Measurements from ENCODE around the gene BTNL2.
"Not testable (repeated sequence)": the region's sequence is repeated elsewhere in the genome, so short reads cannot be mapped to it uniquely, and the experiment has no call there.

BTNL2 gene

GRCh38 chr6:32379545-32379944 is 27.4 kb downstream of the BTNL2 start:
- no peak overlapping the region for H3K27ac ChIP-seq (ENCODE audit: low read depth, low read length)
- H3K4me1 ChIP-seq (ENCODE audit: control insufficient read depth, insufficient read depth, low read length): no peaks in the 10 kb centered on the region
- no peak overlapping the region for H3K9ac ChIP-seq (ENCODE audit: low read length)

GRCh38 chr6:32375739-32376529 is 31.0 kb downstream of the BTNL2 start:
- Histone ChIP-seq H3K4me1 (ENCODE audit: control insufficient read depth, insufficient read depth, low read length) (no peaks in the 10 kb centered on the region), H3K36me3 (ENCODE audit: control insufficient read depth, insufficient read depth, low read length) (no peaks in the 10 kb centered on the region), H3K9ac (ENCODE audit: low read length) (no peak overlapping the region), H3K27ac (ENCODE audit: low read depth, low read length) (no peak overlapping the region), H3K4me3 (ENCODE audit: low read length) (no peak overlapping the region), H3K27me3 (ENCODE audit: control insufficient read depth, insufficient read depth, low read length) (no peaks in the 10 kb centered on the region)

More at GRCh38 chr6:32379545-32379944, 27.4 kb downstream of the BTNL2 start:
- Histone ChIP-seq H3K4me3 (ENCODE audit: low read length) (no peak overlapping the region), H3K36me3 (ENCODE audit: control insufficient read depth, insufficient read depth, low read length) (no peaks in the 10 kb centered on the region), H3K27me3 (ENCODE audit: control insufficient read depth, insufficient read depth, low read length) (no peaks in the 10 kb centered on the region)

- H3K4me3 ChIP-seq (ENCODE audit: low read length): no peak within 1 kb of the TSS
Observed at GRCh38 chr6:32371803-32372202, 35.2 kb downstream of the BTNL2 start, which contains the start of gene TSBP1. Gene TSBP1 (minus strand): TSS chr6:32371903. CDS start chr6:32371706, 197 bp downstream.

GRCh38 chr6:32371229-32371628 is 35.8 kb downstream of the BTNL2 start:
- Histone ChIP-seq H3K4me1 (ENCODE audit: control insufficient read depth, insufficient read depth, low read length) (no peaks in the 10 kb centered on the region), H3K36me3 (ENCODE audit: control insufficient read depth, insufficient read depth, low read length) (no peaks in the 10 kb centered on the region), H3K9ac (ENCODE audit: low read length) (no peak overlapping the region), H3K27ac (ENCODE audit: low read depth, low read length) (no peak overlapping the region), H3K27me3 (ENCODE audit: control insufficient read depth, insufficient read depth, low read length) (no peaks in the 10 kb centered on the region), H3K4me3 (ENCODE audit: low read length) (no peak overlapping the region)

More at GRCh38 chr6:32371803-32372202, 35.2 kb downstream of the BTNL2 start, which contains the start of gene TSBP1:
- H3K4me1 ChIP-seq (ENCODE audit: control insufficient read depth, insufficient read depth, low read length): no peaks in the 10 kb centered on the region
- no peak within 1 kb of the TSS for H3K27ac ChIP-seq (ENCODE audit: low read depth, low read length)
- no peak within 1 kb of the TSS for H3K9ac ChIP-seq (ENCODE audit: low read length)
- no peaks in the 10 kb centered on the region for H3K36me3 ChIP-seq (ENCODE audit: control insufficient read depth, insufficient read depth, low read length)
- H3K27me3 ChIP-seq (ENCODE audit: control insufficient read depth, insufficient read depth, low read length): no peaks in the 10 kb centered on the region

GRCh38 chr6:32370505-32370904 is 36.5 kb downstream of the BTNL2 start:
- Histone ChIP-seq H3K9ac (ENCODE audit: low read length) (no peak overlapping the region), H3K36me3 (ENCODE audit: control insufficient read depth, insufficient read depth, low read length) (no peaks in the 10 kb centered on the region), H3K27me3 (ENCODE audit: control insufficient read depth, insufficient read depth, low read length) (no peaks in the 10 kb centered on the region), H3K4me3 (ENCODE audit: low read length) (no peak overlapping the region), H3K27ac (ENCODE audit: low read depth, low read length) (no peak overlapping the region), H3K4me1 (ENCODE audit: control insufficient read depth, insufficient read depth, low read length) (no peaks in the 10 kb centered on the region)

DNA sequence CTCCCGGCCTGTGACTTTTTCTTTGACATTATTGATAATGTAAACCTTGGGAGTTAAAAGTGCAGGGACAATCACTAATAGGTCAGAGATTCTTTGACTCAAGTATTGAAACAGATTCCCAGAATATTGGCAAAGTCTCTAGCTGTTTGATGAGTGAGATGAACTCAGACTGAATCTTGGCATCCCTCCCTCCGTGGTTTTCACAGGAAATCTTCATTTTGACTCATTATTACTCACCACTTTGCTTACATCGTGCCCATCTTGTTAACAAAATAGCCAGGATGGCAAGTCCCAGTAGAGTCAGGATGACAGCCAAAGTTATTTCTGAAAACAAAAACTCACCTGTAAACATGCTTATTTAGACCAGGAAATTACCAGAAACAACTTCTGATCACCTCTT is 37.3 kb downstream of the BTNL2 start:
- H3K36me3 ChIP-seq (ENCODE audit: control insufficient read depth, insufficient read depth, low read length): no peaks in the 10 kb centered on the region
- no peak overlapping the region for H3K9ac ChIP-seq (ENCODE audit: low read length)
- no peak overlapping the region for H3K27ac ChIP-seq (ENCODE audit: low read depth, low read length)
- H3K27me3 ChIP-seq (ENCODE audit: control insufficient read depth, insufficient read depth, low read length): no peaks in the 10 kb centered on the region
- H3K4me3 ChIP-seq (ENCODE audit: low read length): no peak overlapping the region
- no peaks in the 10 kb centered on the region for H3K4me1 ChIP-seq (ENCODE audit: control insufficient read depth, insufficient read depth, low read length)

GRCh38 chr6:32367644-32368043 is 39.3 kb downstream of the BTNL2 start:
- H3K36me3 ChIP-seq (ENCODE audit: control insufficient read depth, insufficient read depth, low read length): no peaks in the 10 kb centered on the region
- no peaks in the 10 kb centered on the region for H3K4me1 ChIP-seq (ENCODE audit: control insufficient read depth, insufficient read depth, low read length)
- no peak overlapping the region for H3K9ac ChIP-seq (ENCODE audit: low read length)
- no peaks in the 10 kb centered on the region for H3K27me3 ChIP-seq (ENCODE audit: control insufficient read depth, insufficient read depth, low read length)
- no peak overlapping the region for H3K27ac ChIP-seq (ENCODE audit: low read depth, low read length)
- no peak overlapping the region for H3K4me3 ChIP-seq (ENCODE audit: low read length)

DNA sequence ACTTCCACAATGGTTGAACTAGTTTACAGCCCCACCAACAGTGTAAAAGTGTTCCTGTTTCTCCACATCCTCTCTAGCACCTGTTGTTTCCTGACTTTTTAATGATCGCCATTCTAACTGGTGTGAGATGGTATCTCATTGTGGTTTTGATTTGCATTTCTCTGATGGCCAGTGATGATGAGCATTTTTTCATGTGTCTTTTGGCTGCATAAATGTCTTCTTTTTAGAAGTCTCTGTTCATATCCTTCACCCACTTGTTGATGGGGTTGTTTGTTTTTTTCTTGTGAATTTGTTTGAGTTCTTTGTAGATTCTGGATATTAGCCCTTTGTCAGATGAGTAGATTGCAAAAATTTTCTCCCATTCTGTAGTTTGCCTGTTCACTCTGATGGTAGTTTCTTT is 47.8 kb downstream of the BTNL2 start:
- not testable (repeated sequence) for H3K27me3 ChIP-seq (ENCODE audit: control insufficient read depth, insufficient read depth, low read length); H3K9ac ChIP-seq (ENCODE audit: low read length); H3K4me1 ChIP-seq (ENCODE audit: control insufficient read depth, insufficient read depth, low read length); H3K4me3 ChIP-seq (ENCODE audit: low read length); H3K27ac ChIP-seq (ENCODE audit: low read depth, low read length); H3K36me3 ChIP-seq (ENCODE audit: control insufficient read depth, insufficient read depth, low read length)

DNA sequence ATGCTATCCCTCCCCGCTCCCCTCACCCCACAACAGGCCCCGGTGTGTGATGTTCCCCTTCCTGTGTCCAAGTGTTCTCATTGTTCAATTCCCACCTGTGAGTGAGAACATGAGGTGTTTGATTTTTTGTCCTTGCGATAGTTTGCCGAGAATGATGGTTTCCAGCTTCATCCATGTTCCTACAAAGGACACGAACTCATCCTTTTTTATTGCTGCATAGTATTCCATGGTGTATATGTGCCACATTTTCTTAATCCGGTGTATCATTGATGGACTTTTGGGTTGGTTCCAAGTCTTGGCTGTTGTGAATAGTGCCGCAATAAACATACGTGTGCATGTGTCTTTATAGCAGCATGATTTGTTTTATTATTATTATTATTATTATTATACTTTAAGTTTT is 48.4 kb downstream of the BTNL2 start:
- not testable (repeated sequence) for H3K9ac ChIP-seq (ENCODE audit: low read length); H3K36me3 ChIP-seq (ENCODE audit: control insufficient read depth, insufficient read depth, low read length); H3K27me3 ChIP-seq (ENCODE audit: control insufficient read depth, insufficient read depth, low read length); H3K4me3 ChIP-seq (ENCODE audit: low read length); H3K27ac ChIP-seq (ENCODE audit: low read depth, low read length); H3K4me1 ChIP-seq (ENCODE audit: control insufficient read depth, insufficient read depth, low read length)

GRCh38 chr6:32355018-32355417 is 52.0 kb downstream of the BTNL2 start:
- no peaks in the 10 kb centered on the region for H3K4me1 ChIP-seq (ENCODE audit: control insufficient read depth, insufficient read depth, low read length)
- no peak overlapping the region for H3K9ac ChIP-seq (ENCODE audit: low read length)
- H3K36me3 ChIP-seq (ENCODE audit: control insufficient read depth, insufficient read depth, low read length): no peaks in the 10 kb centered on the region
- H3K27ac ChIP-seq (ENCODE audit: low read depth, low read length): no peak overlapping the region
- no peaks in the 10 kb centered on the region for H3K27me3 ChIP-seq (ENCODE audit: control insufficient read depth, insufficient read depth, low read length)
- no peak overlapping the region for H3K4me3 ChIP-seq (ENCODE audit: low read length)

DNA sequence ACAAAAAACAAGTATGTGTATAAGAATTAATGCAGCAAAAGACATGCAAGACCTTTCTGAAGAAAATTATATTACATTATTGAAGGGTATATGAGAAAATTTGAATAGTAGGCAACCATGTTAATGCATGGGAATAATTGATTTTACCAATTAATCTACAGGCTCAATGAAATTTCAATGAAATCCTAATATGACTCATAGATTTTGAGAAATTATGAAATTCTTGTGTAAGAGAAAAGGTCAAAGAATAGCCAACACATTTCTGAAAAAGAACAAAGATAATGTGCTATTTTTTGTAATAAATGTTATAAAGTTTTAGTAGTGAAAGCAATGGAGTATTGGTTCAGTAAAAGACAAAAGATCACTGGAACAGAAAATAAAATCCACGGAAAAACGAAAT is 53.6 kb downstream of the BTNL2 start:
- Histone ChIP-seq H3K27ac (ENCODE audit: low read depth, low read length) (no peak overlapping the region), H3K36me3 (ENCODE audit: control insufficient read depth, insufficient read depth, low read length) (no peaks in the 10 kb centered on the region), H3K27me3 (ENCODE audit: control insufficient read depth, insufficient read depth, low read length) (no peaks in the 10 kb centered on the region), H3K4me1 (ENCODE audit: control insufficient read depth, insufficient read depth, low read length) (no peaks in the 10 kb centered on the region), H3K4me3 (ENCODE audit: low read length) (no peak overlapping the region), H3K9ac (ENCODE audit: low read length) (no peak overlapping the region)
